ENCODE data around the gene HCRT.
"Not testable (repeated sequence)": the region's sequence is repeated elsewhere in the genome, so short reads cannot be mapped to it uniquely, and the experiment has no call there.

The HCRT gene, protein sequence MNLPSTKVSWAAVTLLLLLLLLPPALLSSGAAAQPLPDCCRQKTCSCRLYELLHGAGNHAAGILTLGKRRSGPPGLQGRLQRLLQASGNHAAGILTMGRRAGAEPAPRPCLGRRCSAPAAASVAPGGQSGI

DNA sequence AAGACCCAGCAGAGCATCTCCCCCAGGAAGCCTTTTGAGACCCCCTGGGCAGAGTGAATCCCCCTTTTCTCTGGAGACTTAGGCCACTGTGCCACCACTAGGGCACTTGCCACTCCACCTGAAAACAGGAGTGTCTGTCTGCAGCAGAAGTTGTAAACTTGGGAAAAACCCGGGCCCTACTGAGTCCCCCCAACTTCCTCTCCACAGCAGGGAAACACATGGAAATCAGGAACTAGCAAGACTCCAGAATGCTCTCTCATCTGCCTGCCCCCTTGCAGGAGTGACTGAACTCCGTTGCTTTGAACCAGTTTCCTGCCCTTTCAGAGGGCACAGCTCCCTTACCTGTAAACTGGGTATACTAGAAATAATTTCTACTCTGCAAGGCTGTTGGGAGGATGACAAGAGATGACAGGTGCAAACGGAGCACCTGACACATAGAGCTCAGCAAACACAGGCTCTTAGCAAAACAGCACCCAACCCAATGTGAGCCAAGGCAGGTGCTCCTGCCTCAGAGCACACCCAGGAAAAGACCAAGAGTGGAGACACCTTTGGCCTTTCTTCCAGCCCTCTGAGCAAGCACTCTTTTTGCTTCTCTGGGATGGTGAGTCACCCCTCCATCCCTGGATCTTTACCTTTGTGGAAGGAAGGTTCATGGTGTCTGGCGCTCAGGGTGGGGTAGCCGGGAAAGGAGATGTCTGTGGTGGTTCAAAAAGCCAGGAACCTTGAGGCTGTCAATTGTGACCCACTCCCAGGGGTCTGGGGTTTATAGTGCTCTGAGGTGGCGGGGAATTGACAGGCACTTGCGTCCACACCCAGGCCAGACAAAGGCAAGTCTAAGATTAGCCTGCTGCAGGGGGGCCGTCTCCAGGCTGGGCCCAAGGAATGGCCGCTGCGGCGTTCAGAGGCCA lies at the start of gene HCRT:
Gene HCRT, minus strand, starts transcription at position 740 of the 908 bp plus-strand sequence. Its CDS starts 87 bp downstream, at position 653.
- DNase-seq (ENCODE audit: low read depth in 2 of 2), result no peak

DNA sequence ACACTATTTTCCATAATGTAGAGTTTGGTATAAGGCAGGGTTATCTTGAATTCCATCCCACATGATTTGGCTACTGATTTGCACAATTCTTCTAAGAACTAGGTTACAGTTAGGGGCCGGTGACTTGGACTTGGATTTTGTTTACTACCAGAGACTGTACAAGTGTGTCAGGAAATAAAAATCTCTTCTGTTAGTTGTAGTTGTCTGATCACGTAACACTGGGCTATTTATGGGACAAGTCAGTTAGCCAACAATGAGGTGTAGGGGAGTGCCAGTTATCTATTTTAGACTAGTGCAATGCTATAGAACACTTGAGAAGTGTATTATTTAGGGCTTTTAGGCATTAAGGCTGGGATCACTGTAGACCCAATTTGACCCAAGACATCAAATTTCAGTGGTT lies 48.7 kb upstream of the HCRT start:
- no peak for DNase-seq (ENCODE audit: low read depth in 2 of 2)

DNA sequence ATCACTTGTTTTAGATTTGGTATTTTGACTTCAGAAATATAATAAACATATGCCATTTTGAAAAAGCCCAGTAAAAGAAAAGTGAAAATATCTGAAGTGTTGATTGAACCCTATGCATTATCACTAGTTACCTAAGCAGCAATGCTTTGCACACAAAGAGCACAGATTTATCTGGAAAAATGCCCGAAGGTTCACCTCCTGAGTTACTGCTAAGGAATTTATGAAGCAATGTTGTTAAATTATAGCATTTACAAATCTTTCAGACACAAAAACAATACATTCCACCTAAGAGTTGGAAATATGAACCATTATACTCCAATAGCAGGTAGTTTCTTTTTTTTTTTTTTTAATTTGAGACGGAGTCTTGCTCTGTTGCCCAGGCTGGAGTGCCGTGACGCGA lies 47.9 kb upstream of the HCRT start:
- DNase-seq (ENCODE audit: low read depth in 2 of 2), result no peak

DNA sequence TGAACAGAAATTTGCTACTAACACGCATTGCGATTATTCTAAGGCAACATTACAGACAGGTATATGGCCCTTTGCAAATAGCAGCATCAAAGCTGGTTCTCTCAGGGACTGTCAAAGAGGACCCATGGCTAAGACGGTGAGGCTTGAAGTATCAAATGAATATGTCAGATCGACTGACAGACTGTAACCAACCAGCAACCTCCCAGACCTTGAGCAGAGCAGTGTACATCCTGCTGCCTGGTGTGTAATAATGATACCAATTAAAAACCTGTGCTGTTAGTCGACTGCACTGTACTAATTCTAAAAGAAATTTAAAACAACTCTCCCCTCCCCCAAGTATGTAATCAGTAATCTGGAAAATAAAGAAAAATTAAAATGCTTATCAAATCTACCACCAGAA lies 45.0 kb upstream of the HCRT start:
- no peak for DNase-seq (ENCODE audit: low read depth in 2 of 2)

DNA sequence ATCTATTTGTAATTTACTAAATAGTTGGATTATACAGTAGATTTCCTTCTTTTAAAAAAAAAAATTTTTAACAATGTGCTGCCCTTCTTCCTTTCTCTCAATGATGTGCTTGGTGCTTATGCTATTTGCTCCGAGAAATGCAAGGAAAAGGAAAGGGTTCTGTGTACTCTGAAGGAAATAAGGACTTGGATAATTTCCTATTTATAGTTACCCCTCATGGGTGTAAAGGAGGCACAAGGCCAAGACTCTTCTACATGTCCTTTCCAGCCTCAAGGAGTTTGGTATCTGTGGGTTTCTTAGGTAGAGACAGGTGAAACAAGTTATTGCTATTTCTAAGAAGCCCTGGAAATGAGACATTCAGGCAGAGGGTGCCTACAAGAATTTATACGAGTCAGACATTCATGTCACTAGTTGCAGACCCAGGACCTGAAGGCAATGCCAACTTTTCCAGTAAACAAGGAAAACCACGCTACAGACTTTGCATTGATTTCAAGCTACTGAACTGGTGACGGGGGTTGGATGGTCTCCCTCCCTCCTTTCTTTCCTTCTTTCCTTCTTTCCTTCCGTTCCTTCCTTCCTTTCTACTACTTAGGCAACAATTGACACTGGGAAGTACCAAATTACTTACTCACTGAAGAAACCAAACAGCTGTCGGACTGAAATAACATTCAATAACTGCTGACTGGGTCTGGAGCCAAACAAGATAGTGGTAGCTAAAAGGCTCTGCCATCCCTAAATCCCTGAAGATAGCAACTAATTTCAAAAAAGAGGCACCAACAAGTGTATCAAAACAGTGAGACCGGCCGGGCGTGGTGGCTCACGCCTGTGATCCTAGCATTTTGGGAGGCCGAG lies 42.8 kb upstream of the HCRT start:
- DNase-seq (ENCODE audit: low read depth in 2 of 2), result no peak

DNA sequence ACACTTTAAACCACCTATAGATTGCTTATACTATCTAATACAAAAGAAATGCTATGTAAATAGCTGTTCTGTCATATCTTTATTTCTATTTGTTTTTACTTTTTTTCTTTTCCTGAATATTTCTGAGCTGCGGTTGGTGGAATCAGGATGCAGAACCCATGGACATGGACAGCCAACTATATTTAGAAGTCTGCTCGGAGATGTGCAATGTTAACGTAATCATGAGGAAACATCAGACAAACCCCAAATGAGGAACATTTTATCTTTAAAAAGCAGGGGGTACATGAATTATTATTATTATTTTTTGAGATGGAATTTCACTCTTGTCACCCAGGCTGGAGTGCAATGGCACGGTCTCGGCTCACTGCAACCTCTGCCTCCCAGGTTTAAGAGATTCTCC lies 40.4 kb upstream of the HCRT start:
- DNase-seq (ENCODE audit: low read depth in 2 of 2), result no peak

DNA sequence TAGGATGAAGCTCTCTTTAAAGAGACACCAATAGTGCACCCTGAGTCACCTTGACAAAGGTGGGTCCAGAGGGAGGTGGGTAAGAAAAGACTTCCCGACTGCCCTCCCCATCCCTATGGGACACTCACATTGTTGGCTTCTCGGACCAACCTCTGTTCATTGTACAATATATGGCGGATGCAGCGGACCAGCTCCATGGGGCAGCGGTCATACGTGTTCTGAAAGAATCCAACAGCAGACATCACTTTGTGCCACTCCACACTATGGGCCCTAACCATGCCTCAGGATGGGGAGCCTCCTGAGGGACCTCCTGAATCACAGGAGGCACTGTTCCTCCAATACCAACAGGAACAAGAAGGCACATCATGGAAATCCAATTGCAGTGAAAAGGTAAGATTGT lies 39.4 kb upstream of the HCRT start:
- DNase-seq (ENCODE audit: low read depth in 2 of 2), result no peak

DNA sequence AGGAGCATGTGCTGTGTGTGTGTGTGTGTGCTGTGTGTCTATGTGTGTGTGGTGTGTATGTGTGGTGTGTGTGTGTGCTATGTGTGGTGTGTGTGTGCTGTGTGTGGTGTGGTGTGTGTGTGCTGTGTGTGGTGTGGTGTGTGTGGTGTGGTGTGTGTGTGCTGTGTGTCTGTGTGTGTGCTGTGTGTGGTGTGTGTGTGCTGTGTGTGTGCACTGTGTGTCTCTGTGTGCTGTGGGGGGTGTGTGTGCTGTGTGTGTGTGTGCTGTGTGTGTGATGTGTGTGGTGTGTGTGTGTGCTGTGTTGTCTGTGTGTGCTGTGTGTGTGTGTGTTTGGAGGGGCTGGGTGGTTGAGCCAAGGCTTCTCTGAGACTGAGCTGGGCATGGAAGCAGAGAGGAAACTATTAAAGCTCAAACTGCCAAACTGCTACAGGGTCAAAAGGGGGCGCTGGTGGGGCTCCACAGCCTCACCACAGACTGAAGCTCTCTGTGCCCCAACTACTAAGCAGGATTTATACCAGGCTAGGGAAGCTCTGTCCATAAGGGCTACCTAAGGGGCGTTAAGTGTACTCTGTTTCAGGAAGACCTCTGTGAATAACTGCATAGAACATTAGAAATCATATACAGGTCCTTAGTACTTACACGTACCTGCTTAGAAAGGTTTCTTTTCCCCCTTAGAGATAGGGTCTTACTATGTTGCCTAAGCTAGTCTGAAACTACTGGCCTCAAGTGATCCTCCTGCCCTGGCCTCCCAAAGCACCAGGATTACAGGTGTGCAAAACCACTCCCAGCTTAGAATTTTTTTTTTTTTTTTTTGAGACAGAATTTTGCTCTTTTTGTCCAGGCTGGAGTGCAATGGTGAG lies 36.9 kb upstream of the HCRT start:
- DNase-seq (ENCODE audit: low read depth in 2 of 2), result peak; percentile 27 to 37

DNA sequence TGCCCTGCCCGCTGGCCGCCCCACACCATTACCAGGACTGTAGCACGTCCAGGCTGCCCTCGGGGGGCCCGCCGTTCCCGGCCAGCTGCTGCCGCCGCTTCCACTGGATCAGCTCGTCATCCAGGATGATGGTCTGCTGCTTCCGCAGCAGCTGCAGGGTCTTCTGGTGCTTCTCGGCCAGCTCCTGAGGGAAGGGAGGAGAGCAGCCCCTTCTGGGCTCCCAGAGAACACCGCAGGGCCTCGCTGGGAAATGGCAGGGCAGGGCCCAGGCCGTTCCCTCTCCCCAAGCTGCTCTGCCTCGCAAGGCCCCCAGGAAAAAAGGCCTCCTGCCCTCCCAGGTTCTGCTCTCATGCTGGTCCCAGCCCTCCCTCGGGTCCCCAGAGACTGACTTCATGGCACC lies 34.0 kb upstream of the HCRT start:
- not testable (repeated sequence) for DNase-seq (ENCODE audit: low read depth in 2 of 2)

DNA sequence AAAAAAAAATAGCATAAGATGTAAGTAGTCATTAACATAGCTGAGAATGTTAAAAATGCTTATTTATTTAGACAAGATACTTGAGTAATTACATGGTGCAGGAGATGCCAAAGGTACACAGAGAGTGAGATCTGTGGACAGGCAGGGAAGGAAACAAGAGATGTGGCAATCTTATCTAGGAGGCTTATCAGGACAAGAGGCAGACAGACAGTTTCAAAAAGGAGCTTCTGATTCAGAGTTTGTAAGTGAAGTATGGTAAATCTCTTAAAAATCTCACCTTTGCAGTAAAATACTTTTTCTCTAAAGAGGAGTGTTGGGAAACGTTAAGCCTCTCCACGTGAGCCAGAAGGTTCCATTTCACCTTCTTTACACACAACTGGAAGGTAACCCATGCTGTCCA lies 28.9 kb upstream of the HCRT start:
- no peak for DNase-seq (ENCODE audit: low read depth in 2 of 2)

DNA sequence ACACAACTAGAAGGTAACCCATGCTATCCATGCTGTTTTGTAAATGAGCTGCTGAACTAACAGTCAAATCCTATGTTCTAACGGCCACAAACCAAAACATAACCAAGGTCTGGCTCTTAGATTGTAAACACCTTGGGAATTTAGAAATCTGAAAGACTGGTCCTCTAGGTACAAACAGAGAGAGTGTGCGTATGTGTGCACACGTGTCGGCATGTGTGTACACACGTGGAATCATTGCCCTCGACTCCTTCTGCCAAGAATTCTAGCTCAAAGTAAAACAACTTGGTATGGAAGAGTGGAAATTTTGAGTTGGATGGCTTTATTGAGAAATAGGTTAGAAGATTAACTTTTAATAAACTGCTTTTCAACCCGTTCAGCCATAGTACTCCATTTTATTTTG lies 27.1 kb upstream of the HCRT start:
- no peak for DNase-seq (ENCODE audit: low read depth in 2 of 2)

DNA sequence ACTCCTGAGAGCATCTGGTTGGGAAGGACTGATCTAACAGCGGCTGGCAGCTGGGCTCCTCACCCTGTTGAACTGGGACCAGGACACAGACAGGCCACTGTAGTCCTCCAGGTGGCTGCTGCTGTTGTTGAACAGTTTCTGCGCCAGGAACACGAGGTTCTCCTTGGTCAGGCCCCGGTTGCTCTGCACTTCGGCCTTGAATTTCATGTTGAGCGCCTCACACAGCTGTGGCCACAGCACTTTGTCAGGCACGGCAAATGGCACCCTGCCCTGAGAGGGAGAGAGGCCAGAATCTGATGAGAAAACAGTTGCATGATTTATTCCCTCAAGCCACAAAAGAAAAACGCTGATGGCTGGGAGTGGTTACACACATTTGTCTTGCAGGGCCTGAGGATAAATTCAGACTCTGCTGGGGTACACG lies 26.7 kb upstream of the HCRT start:
- not testable (repeated sequence) for DNase-seq (ENCODE audit: low read depth in 2 of 2)

DNA sequence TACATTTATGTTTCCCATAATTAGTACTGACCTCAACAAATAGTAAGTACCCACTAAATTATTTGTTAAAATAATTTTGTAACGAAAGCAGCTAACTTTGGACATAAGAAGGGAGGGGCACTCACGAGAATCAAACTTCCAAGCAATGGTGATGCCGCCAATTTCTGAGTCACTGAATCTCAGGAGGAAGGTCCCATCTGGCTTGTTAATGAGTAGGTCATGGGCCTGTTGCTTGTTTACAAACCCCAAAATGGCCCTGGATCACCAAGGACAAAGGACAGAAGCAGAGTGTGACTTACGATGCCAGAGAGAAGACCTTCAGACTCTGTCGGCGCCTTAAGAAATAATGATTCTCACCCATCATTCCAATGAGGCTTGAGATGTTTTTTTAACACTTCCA lies 24.8 kb upstream of the HCRT start:
- no peak for DNase-seq (ENCODE audit: low read depth in 2 of 2)

DNA sequence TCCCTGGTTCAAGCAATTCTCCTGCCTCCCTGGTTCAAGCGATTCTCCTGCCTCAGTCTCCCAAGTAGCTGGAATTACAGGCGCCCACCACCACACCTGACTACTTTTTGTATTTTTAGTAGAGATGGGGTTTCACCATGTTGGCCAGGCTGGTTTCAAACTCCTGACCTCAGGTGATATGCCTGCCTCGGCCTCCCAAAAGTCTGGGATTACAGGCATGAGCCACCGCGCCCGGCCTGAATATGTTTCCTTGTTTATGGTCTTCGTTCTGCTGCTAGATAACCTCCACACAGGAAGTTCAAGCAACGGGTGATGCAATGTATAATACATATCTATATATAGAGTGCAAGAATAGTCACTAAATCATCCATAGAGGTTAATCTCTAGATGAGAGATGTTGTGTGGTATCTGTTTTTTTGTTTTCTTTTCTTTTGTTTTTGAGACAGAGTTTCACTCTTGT lies 20.9 kb upstream of the HCRT start:
- DNase-seq (ENCODE audit: low read depth in 2 of 2), result not testable (repeated sequence)

DNA sequence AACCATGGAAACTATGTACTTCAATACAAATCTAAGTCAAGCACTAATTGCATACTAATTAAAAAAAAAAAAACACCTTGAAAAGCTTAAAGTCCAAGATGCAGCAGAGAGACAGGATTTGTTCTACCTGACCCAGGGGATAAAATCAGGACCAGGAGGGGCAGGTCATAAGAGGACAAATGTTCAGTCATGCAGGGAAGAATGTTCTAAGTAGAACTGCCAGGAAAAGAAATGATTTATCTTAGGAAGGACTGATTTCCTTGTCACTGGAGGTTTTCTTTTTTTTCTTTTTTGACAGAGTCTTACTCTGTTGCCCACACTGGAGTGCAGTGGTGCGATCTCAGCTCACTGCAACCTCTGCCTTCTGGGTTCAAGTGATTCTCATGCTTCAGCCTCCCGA lies 18.1 kb upstream of the HCRT start:
- no peak for DNase-seq (ENCODE audit: low read depth in 2 of 2)

DNA sequence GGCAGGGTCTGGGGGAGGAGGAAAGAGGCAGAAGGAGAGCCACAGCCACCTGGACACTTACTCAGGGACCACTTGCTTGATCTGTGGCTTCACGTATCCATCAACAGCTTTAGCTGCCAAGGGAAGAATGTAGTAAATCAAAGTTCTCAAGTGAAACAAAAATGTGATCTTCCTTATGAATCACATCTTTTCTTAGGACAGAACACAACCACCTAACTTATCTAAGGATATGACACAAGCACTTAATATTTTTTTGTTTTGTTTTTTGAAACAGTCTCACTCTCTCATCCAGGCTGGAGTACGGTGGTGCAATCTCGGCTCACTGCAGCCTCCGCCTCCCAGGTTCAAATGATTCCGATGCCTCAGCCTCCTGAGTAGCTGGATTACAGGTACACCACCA lies 17.4 kb upstream of the HCRT start:
- DNase-seq (ENCODE audit: low read depth in 2 of 2), result no peak

DNA sequence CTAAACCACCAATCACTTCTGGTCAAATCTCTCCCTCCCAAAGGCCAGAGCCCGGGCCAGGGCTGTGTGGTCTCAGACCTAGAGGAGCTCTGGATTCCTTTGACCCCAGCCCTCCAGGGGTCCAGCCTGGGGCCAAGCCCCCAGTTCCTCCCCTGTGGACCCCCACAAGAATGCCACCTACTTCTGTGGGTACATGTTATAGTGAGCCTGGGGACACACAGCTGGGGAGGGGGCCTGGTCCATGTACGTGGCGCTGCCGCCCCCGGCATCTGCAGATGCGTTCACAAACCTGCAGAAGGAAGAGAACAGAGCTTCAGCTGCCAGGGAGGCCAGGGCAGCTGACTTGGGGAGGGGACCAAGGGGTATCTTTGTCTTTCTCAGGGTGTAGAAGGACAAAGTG lies 16.9 kb upstream of the HCRT start:
- no peak for DNase-seq (ENCODE audit: low read depth in 2 of 2)

DNA sequence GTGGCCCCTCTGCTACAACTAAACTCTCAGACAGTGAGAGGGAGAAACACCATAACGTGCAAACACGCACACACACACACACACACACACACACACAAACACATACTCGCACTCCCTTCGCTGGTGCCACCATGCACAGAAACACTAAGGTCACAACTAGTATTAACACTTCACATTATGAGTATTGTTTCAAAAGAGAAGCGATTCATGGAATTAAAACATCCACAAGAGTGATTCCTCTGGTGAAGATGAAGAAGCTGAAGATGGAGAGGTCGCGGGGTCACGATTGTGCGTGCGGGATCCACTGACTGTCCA lies 16.2 kb upstream of the HCRT start:
- DNase-seq (ENCODE audit: low read depth in 2 of 2), result no peak

DNA sequence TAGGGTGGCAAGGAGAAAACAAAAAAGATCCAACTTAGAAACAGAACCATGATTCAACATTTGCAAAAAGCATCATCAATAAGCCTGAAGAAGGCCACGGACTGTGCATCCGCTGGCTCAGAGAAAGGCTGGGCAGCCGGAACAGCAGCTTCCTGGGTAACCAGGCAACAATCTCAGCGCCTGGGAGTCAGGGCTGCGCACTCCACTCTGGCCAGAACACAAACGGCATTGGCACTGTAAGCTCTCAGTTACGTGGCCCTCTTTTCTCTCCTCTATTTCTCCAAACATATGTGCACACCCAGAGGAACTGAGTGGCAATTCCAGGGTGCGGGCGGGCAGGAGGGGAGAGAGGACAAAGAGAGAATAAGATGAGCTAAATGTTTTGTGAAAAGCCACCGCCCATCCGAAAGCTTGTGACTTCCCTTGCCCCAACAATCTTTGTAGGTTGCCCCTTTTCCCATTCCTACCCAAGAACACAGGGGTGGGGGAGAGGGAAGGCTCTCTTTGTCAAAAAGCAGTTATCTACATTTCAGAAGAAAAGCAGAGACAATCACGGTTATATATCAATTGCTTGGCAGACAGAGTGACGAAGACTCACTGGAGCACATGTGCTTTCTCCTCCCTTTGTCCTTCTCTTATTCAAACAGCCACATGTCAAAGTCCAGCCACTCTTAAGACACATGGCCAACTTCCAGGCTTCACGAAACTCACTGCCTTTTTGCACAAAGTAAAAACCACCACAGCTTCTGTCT lies 15.6 kb upstream of the HCRT start:
- DNase-seq (ENCODE audit: low read depth in 2 of 2), result no peak

DNA sequence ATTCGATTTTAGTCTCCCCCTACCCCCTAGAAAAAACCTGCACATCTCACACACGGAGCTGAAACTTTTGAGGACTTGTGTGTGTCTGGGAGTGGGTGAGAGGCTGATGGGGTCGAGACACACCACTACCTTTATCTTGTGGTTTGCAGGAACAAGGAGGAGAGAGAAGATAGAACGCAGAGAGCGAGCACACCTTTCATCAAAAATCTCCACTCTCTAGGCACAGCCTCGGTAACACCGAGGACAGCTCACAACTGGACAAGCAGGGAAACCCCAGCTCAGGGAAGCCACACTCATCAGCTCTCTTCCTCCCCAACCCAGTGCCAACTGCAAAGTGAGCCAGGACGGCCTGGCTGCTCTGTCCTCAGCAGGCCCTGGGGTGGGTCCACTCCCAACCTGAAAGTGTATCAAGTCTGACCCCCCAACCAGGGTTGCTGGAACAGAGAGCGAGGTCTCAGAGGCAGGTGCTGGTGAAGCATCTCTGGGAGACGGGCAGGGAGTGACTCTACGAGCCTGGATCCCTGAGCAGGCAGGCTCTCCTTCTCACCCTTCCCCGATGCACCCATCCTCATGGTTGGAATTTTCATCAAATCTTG lies 14.3 kb upstream of the HCRT start:
- DNase-seq (ENCODE audit: low read depth in 2 of 2), result no peak

DNA sequence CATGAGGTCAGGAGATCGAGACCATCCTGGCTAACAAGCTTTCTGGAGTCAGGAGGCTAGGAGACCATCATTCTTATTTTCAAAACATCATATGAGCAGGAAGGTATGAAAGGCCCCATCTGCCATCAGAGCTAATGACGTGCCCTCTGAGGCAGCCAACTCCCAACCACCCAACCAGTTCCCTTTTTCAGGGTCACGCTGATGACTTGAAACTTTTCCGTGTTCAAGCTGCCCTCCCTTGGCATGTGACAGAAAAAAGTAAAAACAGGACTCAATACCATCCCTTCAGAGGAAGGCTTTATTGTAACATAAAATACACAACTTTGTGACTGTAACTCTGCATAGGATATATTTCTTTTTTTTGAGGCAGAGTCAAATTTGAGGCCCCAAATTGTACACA lies 13.6 kb upstream of the HCRT start:
- DNase-seq (ENCODE audit: low read depth in 2 of 2), result no peak

Data from stimulated activated CD4-positive, alpha-beta T cell treated with anti-CD3 and anti-CD28 coated beads, Interleukin-1b, Interleukin-23, amount 100 ng/mL, for 1 hour (primary cell).